ENCODE results near the gene MGAT3. TPM values are rescaled to one million over a fixed set of nuclear protein-coding genes. Genes with fewer than 3 reads are reported as not detected.
A peak's percentile ranks its signal among the peaks of the same experiment; 100 is the strongest.

The MGAT3 gene
- total and polyA plus RNA-seq, 2 of the 13 experiments (the other 11 are each of a cell fraction or from before 2014, with no cell fraction given) = 0.11 to 0.15 TPM

DNA sequence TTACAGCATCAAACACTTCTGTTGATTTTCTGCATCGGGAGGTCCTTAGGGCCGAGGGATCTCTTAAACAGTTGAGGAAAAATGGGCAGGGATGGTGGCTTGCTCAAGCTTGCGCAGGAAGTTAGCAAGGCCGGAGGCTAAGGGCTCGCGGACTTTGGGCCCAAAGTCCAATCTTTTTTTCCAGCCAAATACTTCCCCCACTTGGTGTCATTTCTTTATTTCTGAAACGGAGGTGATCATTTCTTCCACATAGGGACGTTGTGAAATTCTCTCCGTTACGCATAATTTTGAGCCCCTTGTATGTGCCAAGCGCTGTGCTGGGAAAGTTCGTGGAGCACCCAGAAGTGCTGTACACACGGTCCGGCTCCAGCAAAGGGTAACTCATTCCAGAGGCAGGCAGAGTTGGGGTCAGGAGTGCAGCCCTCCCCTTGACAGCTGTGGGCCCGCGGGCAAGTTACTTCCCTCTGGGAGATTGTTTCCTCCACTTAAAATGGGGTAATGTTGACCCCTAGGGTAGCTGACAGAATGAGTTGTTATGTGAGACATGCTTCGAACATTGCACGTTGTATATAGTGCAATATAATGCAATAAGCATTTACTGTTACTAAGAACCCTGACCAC lies 46.1 kb downstream of the MGAT3 start (continued):
- TF ChIP-seq, protein P1, sequence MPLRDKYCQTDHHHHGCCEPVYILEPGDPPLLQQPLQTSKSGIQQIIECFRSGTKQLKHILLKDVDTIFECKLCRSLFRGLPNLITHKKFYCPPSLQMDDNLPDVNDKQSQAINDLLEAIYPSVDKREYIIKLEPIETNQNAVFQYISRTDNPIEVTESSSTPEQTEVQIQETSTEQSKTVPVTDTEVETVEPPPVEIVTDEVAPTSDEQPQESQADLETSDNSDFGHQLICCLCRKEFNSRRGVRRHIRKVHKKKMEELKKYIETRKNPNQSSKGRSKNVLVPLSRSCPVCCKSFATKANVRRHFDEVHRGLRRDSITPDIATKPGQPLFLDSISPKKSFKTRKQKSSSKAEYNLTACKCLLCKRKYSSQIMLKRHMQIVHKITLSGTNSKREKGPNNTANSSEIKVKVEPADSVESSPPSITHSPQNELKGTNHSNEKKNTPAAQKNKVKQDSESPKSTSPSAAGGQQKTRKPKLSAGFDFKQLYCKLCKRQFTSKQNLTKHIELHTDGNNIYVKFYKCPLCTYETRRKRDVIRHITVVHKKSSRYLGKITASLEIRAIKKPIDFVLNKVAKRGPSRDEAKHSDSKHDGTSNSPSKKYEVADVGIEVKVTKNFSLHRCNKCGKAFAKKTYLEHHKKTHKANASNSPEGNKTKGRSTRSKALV (CRISPR knock-in tag; IDR thresholded peaks at IDR 0.05) = 0 out of 2 replicates have a peak, but pooled peaks have one; percentile 11
- TF ChIP-seq CEBPB (IDR thresholded peaks at IDR 0.05; ENCODE audit: borderline replicate concordance, low read depth, low read length) = peak; percentile 31; the same call in 1 of the 2 replicates
- TF ChIP-seq PAXIP1 (CRISPR knock-in tag; conservative IDR thresholded peaks at IDR 0.05) = 0 out of 2 replicates have a peak, but pooled peaks have one; percentile 4
- TF ChIP-seq ZBTB37 (CRISPR knock-in tag; IDR thresholded peaks at IDR 0.05) = no peak
- peak; percentile 90; the same call in 1 of the 2 replicates for TF ChIP-seq NCOR1 (IDR thresholded peaks at IDR 0.05; ENCODE audit: borderline replicate concordance, low read length)
- TF ChIP-seq U2AF2 (IDR thresholded peaks at IDR 0.05; ENCODE audit: low read depth, low read length) = no peak
- TF ChIP-seq GABPA (IDR thresholded peaks at IDR 0.05; ENCODE audit: low read depth, low read length) = peak; percentile 38
- TF ChIP-seq GABPA (CRISPR knock-in tag; IDR thresholded peaks at IDR 0.05; ENCODE audit: low read depth) = peak; percentile 63
- TF ChIP-seq ELF3 (CRISPR knock-in tag; IDR thresholded peaks at IDR 0.05) = peak; percentile 27; the same call in 1 of the 2 replicates
- no peak for TF ChIP-seq MAZ (IDR thresholded peaks at IDR 0.05; ENCODE audit: borderline replicate concordance, low read depth, low read length)
- TF ChIP-seq MAZ (CRISPR knock-in tag; IDR thresholded peaks at IDR 0.05; ENCODE audit: low read depth) = 0 out of 2 replicates have a peak, but pooled peaks have one; percentile 0
- no peak for TF ChIP-seq SP2 (CRISPR knock-in tag; IDR thresholded peaks at IDR 0.05)
- TF ChIP-seq HNF4G (IDR thresholded peaks at IDR 0.05; ENCODE audit: borderline replicate concordance, low read depth, low read length) = peak; percentile 66
- peak; percentile 63; the same call in 1 of the 2 replicates for TF ChIP-seq HNF4G (CRISPR knock-in tag; IDR thresholded peaks at IDR 0.05; ENCODE audit: borderline replicate concordance, low read depth)
- TF ChIP-seq NR2F6 (IDR thresholded peaks at IDR 0.05) = peak; percentile 22; the same call in 1 of the 2 replicates
- no peak for TF ChIP-seq NR2F6 (CRISPR knock-in tag; IDR thresholded peaks at IDR 0.05)
- peak; percentile 87 for TF ChIP-seq HNF4A (CRISPR knock-in tag; IDR thresholded peaks at IDR 0.05)
- TF ChIP-seq FOXJ3 (CRISPR knock-in tag; IDR thresholded peaks at IDR 0.05; ENCODE audit: borderline replicate concordance) = 0 out of 2 replicates have a peak, but pooled peaks have one; percentile 5
- no peak for TF ChIP-seq ZNF678 (CRISPR knock-in tag; IDR thresholded peaks at IDR 0.05)
- peak; percentile 40; the same call in 1 of the 2 replicates for TF ChIP-seq PHF21A (CRISPR knock-in tag; IDR thresholded peaks at IDR 0.05)
- peak; percentile 11 for TF ChIP-seq AGO2 (optimal IDR thresholded peaks at IDR 0.05; ENCODE audit: low read depth, low read length)
- peak; percentile 40; the same call in 1 of the 2 replicates for TF ChIP-seq ZFY (CRISPR knock-in tag; IDR thresholded peaks at IDR 0.05)
- peak; percentile 35; the same call in 1 of the 2 replicates for TF ChIP-seq TBX2 (CRISPR knock-in tag; IDR thresholded peaks at IDR 0.05; ENCODE audit: borderline replicate concordance)
- TF ChIP-seq PHB2 (IDR thresholded peaks at IDR 0.05; ENCODE audit: partially characterized antibody) = no peak
- TF ChIP-seq ZKSCAN8 (CRISPR knock-in tag; IDR thresholded peaks at IDR 0.05; ENCODE audit: borderline replicate concordance) = peak; percentile 21; the same call in 1 of the 2 replicates
